GM23338 (cell line): ENCODE measurements around the gene NRCAM. TPM values are rescaled to one million over a fixed set of nuclear protein-coding genes. Genes with fewer than 3 reads are reported as not detected.

Experiments used
- ATAC-seq: fragments of 200-7000 bp; cut with Tn5 transposase; 3 replicates; pipeline ENCODE4 v1.9.1; 2020
- DNase-seq: peaks from one replicate; pipeline ENCODE4 v3.0.0-alpha.2; 2015; ENCODE audit warnings: low spot score
- H2AFZ ChIP-seq: fragments of 200-600 bp; sonication (generic); 2 replicates; pipeline ENCODE4 v1.8.0; 2016; ENCODE audit warnings: antibody characterized with exemption, mild to moderate bottlenecking, moderate library complexity
- H3F3A ChIP-seq: fragments of 200-600 bp; sonication (generic); replicated peaks from 2 replicates; pipeline ENCODE4 v1.8.0; 2017; ENCODE audit warnings: antibody characterized with exemption, mixed run types, low read depth
- H3K27ac ChIP-seq: fragments of 200-600 bp; sonication (generic); 2 replicates; pipeline ENCODE4 v1.6.1; 2016; ENCODE audit warnings: low read depth
- H3K27me3 ChIP-seq: fragments of 200-600 bp; sonication (generic); 2 replicates; pipeline ENCODE4 v1.8.0; 2016; ENCODE audit warnings: mild to moderate bottlenecking, mixed run types, moderate library complexity; ENCODE audit not compliant: insufficient read depth
- H3K36me3 ChIP-seq: fragments of 200-600 bp; sonication (generic); 2 replicates; pipeline ENCODE4 v1.8.0; 2016; ENCODE audit warnings: mild to moderate bottlenecking; ENCODE audit not compliant: insufficient read depth
- H3K4me1 ChIP-seq: fragments of 200-600 bp; sonication (generic); 2 replicates; pipeline ENCODE4 v1.8.0; 2016; ENCODE audit warnings: mild to moderate bottlenecking, moderate library complexity; ENCODE audit not compliant: insufficient read depth
- H3K4me2 ChIP-seq: fragments of 200-600 bp; sonication (generic); 2 replicates; pipeline ENCODE4 v1.7.1; 2017; ENCODE audit warnings: mixed run types
- H3K4me3 ChIP-seq: fragments of 200-600 bp; sonication (generic); 2 replicates; pipeline ENCODE4 v1.6.1; 2016; ENCODE audit warnings: mixed run types
- H3K79me2 ChIP-seq: fragments of 200-600 bp; sonication (generic); replicated peaks from 2 replicates; pipeline ENCODE4 v1.8.0; 2017; ENCODE audit warnings: mild to moderate bottlenecking; ENCODE audit not compliant: insufficient read depth
- H3K9me2 ChIP-seq: fragments of 200-600 bp; sonication (generic); 2 replicates; pipeline ENCODE4 v1.8.0; 2017; ENCODE audit not compliant: insufficient read depth
- H4K20me1 ChIP-seq: fragments of 200-600 bp; sonication (generic); replicated peaks from 2 replicates; pipeline ENCODE4 v1.8.0; 2017; ENCODE audit warnings: mild to moderate bottlenecking; ENCODE audit not compliant: insufficient read depth
- H3K27ac Mint-ChIP-seq: 2 replicates; pipeline ENCODE4 v1.8.0; 2020; ENCODE audit warnings: inconsistent platforms, mild to moderate bottlenecking, moderate library complexity, mixed read lengths
- H3K27me3 Mint-ChIP-seq: 3 replicates; pipeline ENCODE4 v1.8.0; 2022; ENCODE audit warnings: low read depth, mild to moderate bottlenecking, moderate library complexity, mixed read lengths, inconsistent platforms; ENCODE audit not compliant: insufficient read depth, poor library complexity
- H3K36me3 Mint-ChIP-seq: 3 replicates; pipeline ENCODE4 v1.8.0; 2021; ENCODE audit warnings: low read depth, mild to moderate bottlenecking, inconsistent platforms, moderate library complexity, mixed read lengths
- H3K4me1 Mint-ChIP-seq: 3 replicates; pipeline ENCODE4 v1.8.0; 2020; ENCODE audit warnings: mild to moderate bottlenecking, inconsistent platforms, mixed read lengths
- H3K4me3 Mint-ChIP-seq: 3 replicates; pipeline ENCODE4 v1.8.0; 2021; ENCODE audit warnings: moderate library complexity, mild to moderate bottlenecking, inconsistent platforms, mixed read lengths
- H3K9me3 Mint-ChIP-seq: 3 replicates; pipeline ENCODE4 v1.8.0; 2020; ENCODE audit warnings: moderate library complexity, mild to moderate bottlenecking, inconsistent platforms, mixed read lengths
- CREB1 ChIP-seq: fragments of 250-450 bp; sonication (Bioruptor Pico); IDR thresholded peaks from 2 replicates; pipeline ENCODE4 v1.5.0; 2020; ENCODE audit warnings: low read depth, mild to moderate bottlenecking, moderate library complexity
- CTCF ChIP-seq, 2 experiments: fragments of 200-600 bp in 1 of 2; sonication (generic) in 1 of 2; conservative IDR thresholded peaks; 2 replicates each; pipeline versions ENCODE4 v1.5.1 to v1.6.1; 2016 to 2017; ENCODE audit warnings: antibody characterized with exemption in 2 of 2, low read depth in 2 of 2, mild to moderate bottlenecking in 2 of 2, moderate library complexity in 1 of 2
- EZH2 ChIP-seq: fragments of 200-600 bp; sonication (generic); IDR thresholded peaks from one replicate; pipeline ENCODE4 v1.8.0; 2017; ENCODE audit warnings: antibody characterized with exemption, mild to moderate bottlenecking, low read depth; ENCODE audit not compliant: unreplicated experiment
- EZH2phosphoT487 ChIP-seq: fragments of 200-600 bp; sonication (generic); IDR thresholded peaks from one replicate; pipeline ENCODE4 v1.8.1; 2018; ENCODE audit warnings: antibody characterized with exemption; ENCODE audit not compliant: unreplicated experiment
- JUNB ChIP-seq: IDR thresholded peaks from one replicate; pipeline ENCODE4 v1.6.1; 2016; ENCODE audit warnings: antibody characterized with exemption; ENCODE audit not compliant: unreplicated experiment
- NANOG ChIP-seq: IDR thresholded peaks from 2 replicates; pipeline ENCODE4 v1.6.1; 2016; ENCODE audit warnings: antibody characterized with exemption, borderline replicate concordance
- POLR2AphosphoS5 ChIP-seq: IDR thresholded peaks from 2 replicates; pipeline ENCODE4 v1.6.1; 2016; ENCODE audit warnings: antibody characterized with exemption, low read depth
- REST ChIP-seq: IDR thresholded peaks from one replicate; pipeline ENCODE4 v1.6.1; 2018; ENCODE audit warnings: antibody characterized with exemption; ENCODE audit not compliant: unreplicated experiment
- STAT1 ChIP-seq: IDR thresholded peaks from one replicate; pipeline ENCODE4 v1.6.1; 2016; ENCODE audit warnings: antibody characterized with exemption; ENCODE audit not compliant: unreplicated experiment
- ZNF114 ChIP-seq: fragments of 250-450 bp; sonication (Bioruptor Pico); IDR thresholded peaks from 2 replicates; pipeline ENCODE4 v1.5.0; 2020; ENCODE audit warnings: mild to moderate bottlenecking, moderate library complexity
- ZNF331 ChIP-seq: fragments of 250-450 bp; sonication (Bioruptor Pico); IDR thresholded peaks from 2 replicates; pipeline ENCODE4 v1.5.0; 2020; ENCODE audit warnings: low read depth, mild to moderate bottlenecking, moderate library complexity
- polyA plus RNA-seq: library from polyadenylated mRNA; unstranded; fragments of >200 nt; fragmentation: Nextera tagmentation; extraction: Ambion mirVana; gene quantifications from 2 replicates; pipeline ENCODE4 v1.2.1, GENCODE V29; 2016
- total RNA-seq: library from RNA; depleted of rRNA; stranded (reverse); fragments of >200 nt; shearing (Covaris generic); gene quantifications from 2 replicates; pipeline ENCODE4 v1.2.3, GENCODE V29; 2014
- TF ChIP-seq, protein P1 (sequence below): IDR thresholded peaks from 2 replicates; pipeline ENCODE4 v1.6.1; 2016; ENCODE audit warnings: antibody characterized with exemption
- TF ChIP-seq, protein P2 (sequence below): fragments of 250-450 bp; sonication (Bioruptor Pico); IDR thresholded peaks from 2 replicates; pipeline ENCODE4 v1.5.0; 2020; ENCODE audit warnings: mild to moderate bottlenecking, moderate library complexity

The NRCAM gene
- total and polyA plus RNA-seq, 2 experiments from 2014 or later, result 2.5 to 6.8 TPM

- TF ChIP-seq ZNF331 (CRISPR knock-in tag) (no peak), ZNF114 (CRISPR knock-in tag) (no peak), CTCF (conservative IDR thresholded peaks at IDR 0.05; ENCODE audit: low read depth in 2 of 2) (no peak), EZH2phosphoT487 (no peak), JUNB (no peak), EZH2 (no peak), STAT1 (no peak), CREB1 (no peak), NANOG (no peak), POLR2AphosphoS5 (no peak), REST (no peak)
- TF ChIP-seq, protein P1, sequence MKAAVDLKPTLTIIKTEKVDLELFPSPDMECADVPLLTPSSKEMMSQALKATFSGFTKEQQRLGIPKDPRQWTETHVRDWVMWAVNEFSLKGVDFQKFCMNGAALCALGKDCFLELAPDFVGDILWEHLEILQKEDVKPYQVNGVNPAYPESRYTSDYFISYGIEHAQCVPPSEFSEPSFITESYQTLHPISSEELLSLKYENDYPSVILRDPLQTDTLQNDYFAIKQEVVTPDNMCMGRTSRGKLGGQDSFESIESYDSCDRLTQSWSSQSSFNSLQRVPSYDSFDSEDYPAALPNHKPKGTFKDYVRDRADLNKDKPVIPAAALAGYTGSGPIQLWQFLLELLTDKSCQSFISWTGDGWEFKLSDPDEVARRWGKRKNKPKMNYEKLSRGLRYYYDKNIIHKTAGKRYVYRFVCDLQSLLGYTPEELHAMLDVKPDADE, result no peak
- TF ChIP-seq, protein P2, sequence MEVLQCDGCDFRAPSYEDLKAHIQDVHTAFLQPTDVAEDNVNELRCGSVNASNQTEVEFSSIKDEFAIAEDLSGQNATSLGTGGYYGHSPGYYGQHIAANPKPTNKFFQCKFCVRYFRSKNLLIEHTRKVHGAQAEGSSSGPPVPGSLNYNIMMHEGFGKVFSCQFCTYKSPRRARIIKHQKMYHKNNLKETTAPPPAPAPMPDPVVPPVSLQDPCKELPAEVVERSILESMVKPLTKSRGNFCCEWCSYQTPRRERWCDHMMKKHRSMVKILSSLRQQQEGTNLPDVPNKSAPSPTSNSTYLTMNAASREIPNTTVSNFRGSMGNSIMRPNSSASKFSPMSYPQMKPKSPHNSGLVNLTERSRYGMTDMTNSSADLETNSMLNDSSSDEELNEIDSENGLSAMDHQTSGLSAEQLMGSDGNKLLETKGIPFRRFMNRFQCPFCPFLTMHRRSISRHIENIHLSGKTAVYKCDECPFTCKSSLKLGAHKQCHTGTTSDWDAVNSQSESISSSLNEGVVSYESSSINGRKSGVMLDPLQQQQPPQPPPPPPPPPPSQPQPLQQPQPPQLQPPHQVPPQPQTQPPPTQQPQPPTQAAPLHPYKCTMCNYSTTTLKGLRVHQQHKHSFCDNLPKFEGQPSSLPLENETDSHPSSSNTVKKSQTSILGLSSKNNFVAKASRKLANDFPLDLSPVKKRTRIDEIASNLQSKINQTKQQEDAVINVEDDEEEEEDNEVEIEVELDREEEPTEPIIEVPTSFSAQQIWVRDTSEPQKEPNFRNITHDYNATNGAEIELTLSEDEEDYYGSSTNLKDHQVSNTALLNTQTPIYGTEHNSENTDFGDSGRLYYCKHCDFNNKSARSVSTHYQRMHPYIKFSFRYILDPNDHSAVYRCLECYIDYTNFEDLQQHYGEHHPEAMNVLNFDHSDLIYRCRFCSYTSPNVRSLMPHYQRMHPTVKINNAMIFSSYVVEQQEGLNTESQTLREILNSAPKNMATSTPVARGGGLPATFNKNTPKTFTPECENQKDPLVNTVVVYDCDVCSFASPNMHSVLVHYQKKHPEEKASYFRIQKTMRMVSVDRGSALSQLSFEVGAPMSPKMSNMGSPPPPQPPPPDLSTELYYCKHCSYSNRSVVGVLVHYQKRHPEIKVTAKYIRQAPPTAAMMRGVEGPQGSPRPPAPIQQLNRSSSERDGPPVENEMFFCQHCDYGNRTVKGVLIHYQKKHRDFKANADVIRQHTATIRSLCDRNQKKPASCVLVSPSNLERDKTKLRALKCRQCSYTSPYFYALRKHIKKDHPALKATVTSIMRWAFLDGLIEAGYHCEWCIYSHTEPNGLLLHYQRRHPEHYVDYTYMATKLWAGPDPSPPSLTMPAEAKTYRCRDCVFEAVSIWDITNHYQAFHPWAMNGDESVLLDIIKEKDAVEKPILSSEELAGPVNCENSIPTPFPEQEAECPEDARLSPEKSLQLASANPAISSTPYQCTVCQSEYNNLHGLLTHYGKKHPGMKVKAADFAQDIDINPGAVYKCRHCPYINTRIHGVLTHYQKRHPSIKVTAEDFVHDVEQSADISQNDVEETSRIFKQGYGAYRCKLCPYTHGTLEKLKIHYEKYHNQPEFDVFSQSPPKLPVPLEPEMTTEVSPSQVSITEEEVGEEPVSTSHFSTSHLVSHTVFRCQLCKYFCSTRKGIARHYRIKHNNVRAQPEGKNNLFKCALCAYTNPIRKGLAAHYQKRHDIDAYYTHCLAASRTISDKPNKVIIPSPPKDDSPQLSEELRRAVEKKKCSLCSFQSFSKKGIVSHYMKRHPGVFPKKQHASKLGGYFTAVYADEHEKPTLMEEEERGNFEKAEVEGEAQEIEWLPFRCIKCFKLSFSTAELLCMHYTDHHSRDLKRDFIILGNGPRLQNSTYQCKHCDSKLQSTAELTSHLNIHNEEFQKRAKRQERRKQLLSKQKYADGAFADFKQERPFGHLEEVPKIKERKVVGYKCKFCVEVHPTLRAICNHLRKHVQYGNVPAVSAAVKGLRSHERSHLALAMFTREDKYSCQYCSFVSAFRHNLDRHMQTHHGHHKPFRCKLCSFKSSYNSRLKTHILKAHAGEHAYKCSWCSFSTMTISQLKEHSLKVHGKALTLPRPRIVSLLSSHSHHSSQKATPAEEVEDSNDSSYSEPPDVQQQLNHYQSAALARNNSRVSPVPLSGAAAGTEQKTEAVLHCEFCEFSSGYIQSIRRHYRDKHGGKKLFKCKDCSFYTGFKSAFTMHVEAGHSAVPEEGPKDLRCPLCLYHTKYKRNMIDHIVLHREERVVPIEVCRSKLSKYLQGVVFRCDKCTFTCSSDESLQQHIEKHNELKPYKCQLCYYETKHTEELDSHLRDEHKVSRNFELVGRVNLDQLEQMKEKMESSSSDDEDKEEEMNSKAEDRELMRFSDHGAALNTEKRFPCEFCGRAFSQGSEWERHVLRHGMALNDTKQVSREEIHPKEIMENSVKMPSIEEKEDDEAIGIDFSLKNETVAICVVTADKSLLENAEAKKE (CRISPR knock-in tag), result no peak
- Histone ChIP-seq H3K36me3 (no peaks in the 10 kb centered on the region), H3K4me1 (no peaks in the 10 kb centered on the region), H4K20me1 (no peaks in the 10 kb centered on the region), H3K9me2 (no peaks in the 10 kb centered on the region), H3F3A (no peaks in the 10 kb centered on the region), H3K79me2 (no peaks in the 10 kb centered on the region), H2AFZ (no peak overlapping the region), H3K4me2 (no peak overlapping the region), H3K4me3 (no peak overlapping the region), H3K27ac (no peak overlapping the region), H3K27me3 (no peaks in the 10 kb centered on the region)
- Mint-ChIP-seq H3K4me3 (no peak overlapping the region), H3K27me3 (peaks cover 3% of the 10 kb centered on the region), H3K4me1 (peaks cover 20% of the 10 kb centered on the region), H3K27ac (no peak overlapping the region), H3K9me3 (no peaks in the 10 kb centered on the region), H3K36me3 (no peaks in the 10 kb centered on the region)
- DNase-seq, result no peak
- no peak for ATAC-seq
Observed at GRCh38 chr7:108415821-108416536, 40.3 kb downstream of the NRCAM start.
